ENCODE measurements around the gene NME8.

Gene NME8

GRCh38 chr7:37901890-37902524 lies 53.6 kb downstream of the NME8 start:
- DNase-seq, result no peak

DNA sequence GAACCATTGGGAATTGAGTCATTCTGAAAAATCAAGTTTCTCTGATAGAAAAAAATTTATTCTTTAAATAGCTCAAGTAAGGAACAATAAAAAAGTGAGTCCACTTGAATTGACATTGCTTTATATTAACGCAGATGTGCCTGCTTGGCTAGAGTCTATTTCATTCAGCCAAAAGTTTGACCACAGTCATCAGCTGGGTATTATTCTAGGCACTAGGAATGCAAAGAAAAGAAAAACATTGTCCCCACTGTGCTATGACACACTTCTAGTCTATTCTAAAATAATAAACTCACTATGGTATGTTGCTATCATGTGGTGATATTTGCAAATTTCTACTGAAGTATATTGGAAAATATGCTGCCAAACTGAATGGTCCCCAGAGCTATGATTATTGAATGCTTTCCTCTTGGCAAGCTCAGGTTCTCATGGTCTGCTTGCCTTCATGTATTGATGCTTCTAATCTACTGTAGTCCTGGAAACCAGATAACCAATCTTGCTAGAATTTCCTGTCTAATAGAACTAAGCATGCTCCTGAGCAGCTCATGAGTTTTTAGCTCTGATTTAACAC lies 59.9 kb downstream of the NME8 start:
- no peak for DNase-seq

DNA sequence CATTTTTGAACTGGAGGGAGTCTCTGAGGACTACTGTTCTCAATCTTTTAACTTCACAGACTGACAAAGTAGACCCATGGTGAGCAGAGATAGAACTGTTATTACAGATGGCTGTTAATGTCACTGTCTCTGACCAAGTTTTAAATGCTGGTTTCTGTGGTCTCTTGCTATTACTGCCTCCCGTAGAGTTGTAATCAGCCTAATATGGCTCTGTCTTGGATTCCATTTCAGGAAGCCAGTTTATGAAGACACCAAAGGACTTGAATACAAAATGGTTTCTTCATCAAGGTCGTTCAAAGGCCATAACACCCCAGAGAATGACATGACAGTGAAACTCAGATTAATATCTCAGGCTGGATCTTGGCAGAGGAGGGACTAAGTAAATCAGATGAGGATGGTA lies 64.4 kb downstream of the NME8 start:
- DNase-seq, result no peak

DNA sequence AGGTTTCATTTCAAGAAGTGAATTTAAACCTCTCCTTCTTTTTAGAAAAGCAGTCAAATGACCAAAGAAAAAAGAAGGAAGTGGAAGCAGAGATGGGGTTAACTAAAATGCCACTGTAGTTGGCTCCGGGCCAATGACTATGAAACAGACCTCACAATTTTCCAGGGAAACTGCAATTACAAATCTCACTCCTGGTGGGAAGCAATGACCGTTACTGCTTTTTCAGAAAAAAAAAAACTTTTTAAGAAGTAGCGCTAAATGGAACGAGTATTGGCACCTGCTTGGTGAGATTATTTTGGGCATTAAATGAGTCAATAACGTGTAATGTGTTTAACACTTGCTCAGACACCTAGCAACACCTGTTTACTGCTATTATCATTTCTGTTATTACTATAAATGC lies 67.0 kb downstream of the NME8 start:
- no peak for DNase-seq

DNA sequence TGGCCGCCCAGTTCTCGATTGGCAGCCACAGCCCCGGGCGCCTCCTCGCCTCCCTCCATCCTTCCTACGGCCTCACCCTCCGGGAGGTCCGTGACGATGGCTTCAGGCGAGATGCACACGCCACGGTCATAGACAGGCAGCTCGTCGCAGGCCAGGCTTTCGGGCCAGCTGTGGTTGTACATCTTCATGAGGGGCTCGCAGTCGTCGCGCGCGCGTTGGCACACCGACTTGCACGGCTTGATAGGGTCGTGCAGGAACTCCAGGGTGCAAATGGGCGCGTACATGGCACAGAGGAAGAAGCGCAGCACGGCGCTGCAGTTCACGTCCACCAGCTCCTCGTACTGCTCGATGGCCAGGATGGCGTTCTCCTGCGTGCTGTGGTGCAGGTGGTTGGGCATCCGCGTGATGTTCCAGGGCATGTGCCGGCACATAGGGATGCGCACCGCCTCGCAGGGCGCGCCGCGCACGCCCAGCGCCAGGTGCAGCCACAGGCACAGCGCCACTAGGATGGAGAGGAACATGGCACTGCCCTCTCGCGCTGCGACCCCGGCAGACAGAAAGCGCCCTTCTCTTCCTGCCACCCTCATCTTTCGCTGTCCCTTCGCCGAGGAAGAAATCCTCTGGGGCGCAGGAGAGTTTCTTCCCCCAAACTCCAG lies 67.7 kb downstream of the NME8 start:
- no peak for DNase-seq

- DNase-seq, result peak; percentile 8
Measured at GRCh38 chr7:37916673-37917660, 68.6 kb downstream of the NME8 start, which contains the start of gene SFRP4. Gene SFRP4 (minus strand): TSS chr7:37916817. CDS start chr7:37916537, 280 bp downstream.

DNA sequence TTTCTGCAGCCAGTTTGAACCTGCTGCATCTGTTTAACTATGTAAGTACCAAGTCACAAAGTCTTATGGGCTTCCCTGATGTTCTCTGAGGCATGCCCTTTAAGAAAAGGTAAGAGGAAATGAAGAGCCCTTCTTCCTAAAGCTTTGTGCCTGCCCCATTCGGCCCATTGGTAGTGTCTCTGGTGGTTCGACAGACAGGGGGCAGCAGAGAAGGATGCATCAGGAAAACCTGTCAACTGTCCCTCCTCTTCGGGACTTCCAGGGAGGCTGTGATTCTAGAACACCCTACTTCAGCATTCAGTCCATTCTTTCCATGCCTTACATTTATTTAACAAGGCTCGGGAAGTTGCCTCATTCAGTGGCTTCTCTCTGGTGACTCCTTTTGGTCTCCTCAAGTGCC lies 70.1 kb downstream of the NME8 start:
- DNase-seq, result no peak

DNA sequence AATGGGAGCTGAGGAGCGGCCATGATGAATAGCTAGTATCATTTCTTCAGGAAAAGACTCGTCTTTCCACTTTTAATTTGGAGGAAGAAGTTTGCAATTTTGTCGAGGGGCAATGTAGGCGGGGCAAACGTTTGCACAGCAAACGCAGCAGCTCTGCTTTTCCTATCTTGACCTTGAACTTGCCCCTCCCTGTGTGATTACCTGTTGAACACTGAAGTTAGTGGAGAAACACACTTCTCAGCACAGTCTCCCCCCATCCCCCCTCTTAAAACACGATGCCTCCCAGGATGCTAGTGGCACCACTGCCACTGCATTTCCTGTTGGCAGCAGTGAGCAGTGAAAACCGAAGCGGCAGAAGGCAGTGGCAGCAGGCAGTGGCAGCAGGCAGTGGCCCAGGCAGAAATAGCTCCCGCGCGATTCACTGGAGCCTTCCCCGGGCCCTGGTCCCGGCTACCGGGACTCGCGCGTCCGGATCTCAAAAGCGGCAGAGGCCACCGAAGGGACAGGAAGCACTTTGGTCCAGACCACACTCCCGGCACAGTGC lies 72.0 kb downstream of the NME8 start, which contains the start of gene EPDR1:
EPDR1 (plus strand) TSS at position 336 of the 544 bp plus-strand sequence. CDS start 300 bp downstream, outside the sequence.
- DNase-seq, result peak; percentile 35

GRCh38 chr7:37920849-37921805 lies 72.7 kb downstream of the NME8 start:
- DNase-seq, result no peak

GRCh38 chr7:37921876-37922275 lies 73.5 kb downstream of the NME8 start:
- DNase-seq, result no peak

DNA sequence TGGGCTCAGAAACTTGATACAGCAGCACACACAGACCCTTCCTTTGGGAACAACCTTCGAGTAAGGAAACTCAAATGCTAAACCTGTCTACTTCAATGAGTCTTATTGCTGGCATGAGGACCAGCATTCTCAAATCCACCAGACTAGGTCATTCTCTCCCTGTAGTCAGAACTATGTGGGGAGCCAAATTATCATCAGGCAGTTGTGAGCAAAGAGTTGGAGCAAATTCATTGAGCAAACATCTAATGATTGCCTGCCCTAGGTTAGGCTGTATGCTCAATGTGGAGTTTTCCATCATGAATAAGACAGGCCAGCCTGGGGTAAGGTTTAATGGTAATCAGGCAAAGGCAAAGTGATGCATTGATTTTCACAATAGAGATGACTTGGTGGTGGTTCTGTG lies 75.6 kb downstream of the NME8 start:
- no peak for DNase-seq

DNA sequence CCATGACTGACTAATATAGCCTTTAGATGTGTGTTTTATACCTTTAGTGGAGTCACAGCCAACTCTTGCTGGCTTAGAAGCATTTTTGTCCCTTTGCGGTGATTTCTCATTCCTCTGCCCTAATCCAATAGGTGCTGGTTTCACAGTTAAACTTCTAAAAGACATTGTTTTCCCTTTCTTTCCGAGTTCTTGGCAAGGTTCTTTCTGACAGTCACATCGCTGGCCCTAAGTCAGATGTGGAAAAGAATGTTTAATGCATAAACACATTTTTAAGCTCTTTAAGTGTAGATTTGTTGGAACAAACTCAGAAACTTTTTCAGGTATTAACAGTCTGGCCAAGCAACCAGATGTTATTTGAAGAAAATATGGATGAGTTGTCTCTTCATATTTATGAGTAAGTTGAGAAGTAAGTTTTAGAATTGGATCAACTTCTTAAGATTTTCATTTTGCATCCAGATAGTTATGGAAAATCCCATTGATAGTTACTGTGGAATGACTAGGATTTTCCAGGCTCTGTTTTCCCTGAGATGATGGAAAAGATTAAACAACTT lies 76.2 kb downstream of the NME8 start:
- DNase-seq, result no peak

DNA sequence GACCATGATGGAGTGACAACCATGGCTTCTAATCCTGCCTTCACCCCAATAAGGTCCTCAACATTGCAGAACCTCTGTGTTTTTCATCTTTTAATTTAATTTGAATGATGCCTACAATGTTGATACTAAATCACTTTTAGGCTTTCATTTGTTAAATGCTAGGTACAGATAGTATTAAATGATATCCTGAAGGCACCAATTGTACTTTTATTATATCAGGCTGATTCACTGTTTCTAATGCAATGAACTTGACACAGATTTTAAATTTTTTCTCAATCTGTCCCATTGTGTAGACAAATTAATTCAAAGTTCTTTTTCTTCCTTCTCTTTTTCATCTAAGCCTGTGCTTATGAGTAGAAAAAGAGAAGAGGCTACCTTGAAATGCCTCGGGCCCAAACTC lies 77.2 kb downstream of the NME8 start:
- DNase-seq, result no peak

DNA sequence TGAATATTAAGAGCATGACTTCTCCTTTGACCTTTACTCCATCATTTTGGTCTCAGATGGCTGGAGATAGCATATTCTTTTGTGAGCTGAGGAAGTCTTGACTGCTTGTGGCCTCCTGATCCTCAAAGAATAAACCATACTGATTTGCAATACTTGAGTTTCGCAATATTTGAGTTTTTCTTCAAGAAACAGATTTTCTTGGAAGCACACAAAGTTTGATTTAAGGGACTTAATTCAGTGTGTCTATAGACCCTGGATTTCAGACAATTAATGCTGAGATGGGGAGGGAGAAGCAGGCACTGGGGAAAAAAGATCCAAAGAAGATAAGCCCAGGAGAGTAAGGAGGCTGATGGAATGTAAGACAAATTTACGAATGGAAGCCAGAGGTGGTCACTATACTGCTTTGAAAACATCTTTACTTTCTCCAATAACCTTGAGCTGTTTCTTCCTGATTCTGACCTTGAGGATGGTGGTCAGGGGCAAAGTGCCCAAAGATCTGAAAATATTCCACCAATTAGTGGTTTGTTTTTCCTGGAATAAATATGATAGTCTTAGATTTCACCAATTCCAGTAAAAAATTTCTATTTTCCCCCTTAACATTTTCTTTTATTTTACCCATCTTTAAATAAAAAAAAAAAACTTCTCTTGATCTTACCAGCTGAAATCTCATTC lies 79.5 kb downstream of the NME8 start:
- DNase-seq, result no peak

- DNase-seq, result no peak
Measured at GRCh38 chr7:37928878-37929277, 80.5 kb downstream of the NME8 start.

DNA sequence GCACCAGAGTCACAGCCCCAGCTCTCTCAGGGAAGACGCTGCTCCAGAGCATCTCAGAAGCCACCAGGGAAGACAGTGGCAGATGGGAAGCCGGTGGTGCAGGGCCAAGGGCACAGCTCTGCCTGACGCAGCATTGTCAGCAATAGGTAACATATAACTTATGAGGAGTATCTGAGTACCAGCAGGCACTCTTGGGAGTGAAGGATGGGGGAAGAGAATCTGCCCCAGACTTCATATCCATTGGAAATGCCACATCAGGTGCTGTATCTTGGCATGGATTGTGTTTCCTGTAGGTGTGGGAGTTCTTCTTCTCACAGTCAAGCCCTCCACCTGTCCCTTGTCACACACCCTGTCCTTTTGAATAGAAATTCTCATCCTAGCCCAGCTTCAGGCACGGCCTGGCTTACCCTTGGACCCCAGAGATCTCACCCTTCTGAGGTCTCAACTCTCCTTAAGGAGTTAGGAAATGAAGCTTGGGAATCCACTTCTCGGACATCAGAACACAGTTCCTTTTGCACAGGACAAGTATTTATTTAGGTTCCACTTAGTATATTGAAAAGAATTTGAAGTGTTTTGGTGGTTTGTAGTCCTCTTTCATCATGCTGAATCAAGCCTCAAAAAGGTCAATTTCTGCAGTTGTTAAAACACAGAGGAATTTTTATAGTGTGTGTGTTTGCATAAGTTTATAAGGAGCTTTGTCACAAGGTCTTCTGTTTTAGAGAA lies 82.0 kb downstream of the NME8 start:
- no peak for DNase-seq

DNA sequence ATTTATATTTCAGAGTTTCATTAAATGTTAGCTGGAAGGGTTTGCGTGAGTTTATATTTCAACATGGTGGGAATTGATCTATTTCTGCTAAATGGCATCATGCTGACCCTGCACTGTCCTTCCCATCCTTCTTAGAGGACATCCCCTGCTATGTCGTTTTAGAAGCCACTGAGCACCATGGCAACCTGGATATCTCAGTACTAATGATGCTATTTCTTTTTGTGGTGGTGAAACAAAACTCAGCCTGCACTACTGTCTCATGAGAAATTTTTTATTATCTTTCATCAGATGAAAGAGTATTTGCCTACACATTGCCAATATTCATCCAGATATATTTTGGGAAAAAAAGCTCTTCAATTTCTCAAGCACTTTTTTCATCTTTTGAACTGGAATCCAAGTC lies 84.1 kb downstream of the NME8 start:
- no peak for DNase-seq

DNA sequence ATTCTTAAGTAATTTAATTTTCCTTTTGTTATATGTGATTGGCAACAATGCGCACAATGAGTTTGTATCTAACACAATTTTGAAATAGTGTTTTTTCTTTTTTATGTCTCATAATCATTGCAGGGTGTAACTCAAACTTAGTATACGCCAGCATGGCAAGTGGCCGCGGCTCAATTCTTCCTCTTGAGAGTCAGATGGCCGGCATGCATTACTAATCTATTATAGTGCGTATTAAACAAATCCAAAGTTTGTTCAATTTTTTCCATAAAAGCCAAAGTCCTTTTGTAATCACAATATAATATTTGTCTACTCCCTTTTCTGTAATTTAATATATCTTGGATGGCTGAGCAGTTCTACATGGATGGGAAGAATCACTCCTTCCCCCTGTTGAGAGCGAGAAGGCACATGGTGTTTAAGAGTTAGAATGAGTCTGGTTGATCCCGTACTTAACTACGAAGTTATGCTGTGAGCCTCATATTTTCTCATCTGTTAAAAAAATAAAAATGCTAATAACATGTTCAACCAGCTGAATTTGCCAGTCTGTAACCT lies 84.7 kb downstream of the NME8 start:
- no peak for DNase-seq

DNA sequence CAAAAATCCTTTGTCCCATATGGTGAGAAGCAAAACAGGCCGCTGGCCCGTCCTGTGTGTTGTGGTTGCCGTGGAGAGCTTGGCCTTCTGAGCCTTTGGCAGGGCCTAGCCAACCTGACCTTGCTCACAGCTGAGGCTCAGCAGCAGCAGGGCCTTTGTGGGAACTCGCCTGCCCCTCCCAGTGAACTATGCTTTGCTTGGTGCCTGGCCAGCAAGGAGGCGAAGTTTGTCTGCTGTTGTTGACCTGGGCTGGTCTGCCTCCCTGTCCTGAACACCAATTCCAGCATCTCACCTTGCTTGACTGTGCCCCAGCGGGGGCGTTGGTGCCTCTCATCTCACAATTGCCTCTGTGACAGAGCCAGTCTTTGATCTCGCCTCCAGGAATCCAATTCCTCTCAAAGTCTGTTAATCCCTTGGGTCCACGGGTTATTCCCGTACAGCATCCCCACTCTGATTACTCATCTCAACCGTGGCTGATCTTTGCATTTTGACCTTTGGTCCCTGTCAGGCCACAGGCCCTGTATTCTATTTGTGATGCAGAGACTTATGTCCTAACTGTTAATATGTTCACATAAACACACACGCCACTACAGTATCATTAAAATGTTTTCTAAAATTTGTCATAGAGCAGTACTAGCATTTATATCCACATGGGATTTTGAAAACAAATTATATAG lies 94.7 kb downstream of the NME8 start:
- DNase-seq, result no peak

Measured in NCI-H524 treated with DMSO at 0.1 percent for 48 hours (cell line).